Liver (tissue), 9 donors: ENCODE measurements around the gene MYO18B. TPM values are rescaled to one million over a fixed set of nuclear protein-coding genes. Genes with fewer than 3 reads are reported as not detected.

Source experiments
- DNase-seq: peaks from one replicate; pipeline ENCODE4 v3.0.0-alpha.2; 2017; ENCODE audit warnings: low spot score
- H3K27ac ChIP-seq, 2 donors: one replicate each; pipeline ENCODE4 v1.7.0; 2013; ENCODE audit warnings: inconsistent platforms in 2 of 2, low read length in 2 of 2, control low read depth in 1 of 2, low read depth in 1 of 2, mild to moderate bottlenecking in 1 of 2
- H3K27me3 ChIP-seq, 4 donors: one replicate each; pipeline versions ENCODE4 v1.6.1 to v1.7.0; 2013; ENCODE audit warnings: low read length in 3 of 4, inconsistent platforms in 1 of 4, mild to moderate bottlenecking in 1 of 4, moderate library complexity in 1 of 4; ENCODE audit not compliant: control insufficient read depth in 4 of 4, insufficient read depth in 4 of 4
- H3K36me3 ChIP-seq, 4 donors: one replicate each; pipeline versions ENCODE4 v1.6.1 to v1.7.0; 2013; ENCODE audit warnings: low read length in 3 of 4, mild to moderate bottlenecking in 3 of 4, low read depth in 1 of 4, moderate library complexity in 1 of 4; ENCODE audit not compliant: control insufficient read depth in 4 of 4, insufficient read depth in 3 of 4
- H3K4me1 ChIP-seq, 4 donors: one replicate each; pipeline versions ENCODE4 v1.6.1 to v1.7.0; 2013; ENCODE audit warnings: low read length in 3 of 4, mild to moderate bottlenecking in 3 of 4, moderate library complexity in 1 of 4; ENCODE audit not compliant: control insufficient read depth in 4 of 4, insufficient read depth in 4 of 4
- H3K4me3 ChIP-seq, 3 donors: one replicate each; pipeline versions ENCODE4 v1.6.1 to v1.7.0; 2013; ENCODE audit warnings: low read length in 3 of 3, control low read depth in 1 of 3, low read depth in 1 of 3, mild to moderate bottlenecking in 1 of 3
- H3K9ac ChIP-seq, 2 donors: one replicate each; pipeline ENCODE4 v1.7.0; 2013; ENCODE audit warnings: low read length in 2 of 2, mild to moderate bottlenecking in 2 of 2, moderate library complexity in 2 of 2, control low read depth in 1 of 2, low read depth in 1 of 2
- H3K9me3 ChIP-seq, 4 donors: one replicate each; pipeline versions ENCODE4 v1.6.1 to v1.7.0; 2013; ENCODE audit warnings: low read length in 3 of 4; ENCODE audit not compliant: control insufficient read depth in 4 of 4
- ATF3 ChIP-seq: IDR thresholded peaks from 2 replicates; pipeline ENCODE4 v1.6.1; 2016; ENCODE audit warnings: antibody characterized with exemption
- CTCF ChIP-seq: fragments of 150-350 bp; IDR thresholded peaks from 2 replicates; pipeline ENCODE4 v1.5.1; 2017; ENCODE audit warnings: improper control_type of control experiment, low read depth, low read length; ENCODE audit not compliant: missing input control
- EGR1 ChIP-seq, 2 donors: IDR thresholded peaks; 2 replicates each; pipeline ENCODE4 v1.6.1; 2016 to 2018; ENCODE audit warnings: antibody characterized with exemption in 2 of 2, low read depth in 2 of 2
- FOXA1 ChIP-seq: IDR thresholded peaks from 2 replicates; pipeline ENCODE4 v1.6.1; 2016; ENCODE audit warnings: antibody characterized with exemption
- FOXA2 ChIP-seq: IDR thresholded peaks from 2 replicates; pipeline ENCODE4 v1.6.1; 2016; ENCODE audit warnings: antibody characterized with exemption
- HNF4A ChIP-seq, 2 donors: conservative IDR thresholded peaks; 2 replicates each; pipeline ENCODE4 v1.6.1; 2016; ENCODE audit warnings: antibody characterized with exemption in 2 of 2, mild to moderate bottlenecking in 2 of 2
- HNF4G ChIP-seq: IDR thresholded peaks from 2 replicates; pipeline ENCODE4 v1.6.1; 2016; ENCODE audit warnings: antibody characterized with exemption
- JUND ChIP-seq, 2 donors: IDR thresholded peaks; 2 replicates each; pipeline ENCODE4 v1.6.1; 2016; ENCODE audit warnings: antibody characterized with exemption in 2 of 2
- MAX ChIP-seq: IDR thresholded peaks from 2 replicates; pipeline ENCODE4 v1.6.1; 2016; ENCODE audit warnings: antibody characterized with exemption
- NR2F2 ChIP-seq: IDR thresholded peaks from 2 replicates; pipeline ENCODE4 v1.6.1; 2016; ENCODE audit warnings: antibody characterized with exemption
- RAD21 ChIP-seq, 2 donors: IDR thresholded peaks; 2 replicates each; pipeline ENCODE4 v1.6.1; 2016; ENCODE audit warnings: antibody characterized with exemption in 2 of 2, mild to moderate bottlenecking in 2 of 2
- REST ChIP-seq: IDR thresholded peaks from 2 replicates; pipeline ENCODE4 v1.6.1; 2016; ENCODE audit warnings: antibody characterized with exemption, mild to moderate bottlenecking
- RXRA ChIP-seq, 2 donors: IDR thresholded peaks; 2 replicates each; pipeline ENCODE4 v1.6.1; 2017 to 2018; ENCODE audit warnings: antibody characterized with exemption in 2 of 2, mild to moderate bottlenecking in 1 of 2
- SP1 ChIP-seq: IDR thresholded peaks from 2 replicates; pipeline ENCODE4 v1.6.1; 2018; ENCODE audit warnings: antibody characterized with exemption, mild to moderate bottlenecking
- TAF1 ChIP-seq: conservative IDR thresholded peaks from 2 replicates; pipeline ENCODE4 v1.6.1; 2016; ENCODE audit warnings: antibody characterized with exemption, mild to moderate bottlenecking
- YY1 ChIP-seq: IDR thresholded peaks from 2 replicates; pipeline ENCODE4 v1.6.1; 2016; ENCODE audit warnings: antibody characterized with exemption, mild to moderate bottlenecking
- WGBS: extraction: QIAGEN DNeasy Blood & Tissue Kit; methylation state at CpG from one replicate; pipeline ENCODE4 v1.1.7; 2013; 5-methylcytosine and 5-hydroxymethylcytosine counted together
- polyA plus RNA-seq, 2 donors: library from polyadenylated mRNA; stranded (reverse) in 1 of 2; unstranded in 1 of 2; fragments of 200-250 nt in 1 of 2; fragments of >200 nt in 1 of 2; fragmentation: Nextera tagmentation in 1 of 2; extraction: Ambion mirVana in 1 of 2; gene quantifications; one replicate each; pipeline versions ENCODE4 v1.2.1 to v1.2.3, GENCODE V29; 2013 to 2015
- total RNA-seq, 2 donors: library from RNA; depleted of rRNA; stranded (reverse); fragments of >200 nt; gene quantifications; one replicate each; pipeline ENCODE4 v1.2.3, GENCODE V29; 2014
- donor health status: healthy.
- donor health status: healthy.
- donor health status: healthy.
- donor health status: healthy.
- donor health status: healthy.

MYO18B gene
- total and polyA plus RNA-seq, 4 donors = under 0.01 to 4.2 (median 0.02) TPM; not detected in 1

GRCh38 chr22:25970374-25970911 is 228.5 kb downstream of the MYO18B start (continued):
- no peak for TF ChIP-seq CTCF
- TF ChIP-seq SP1 = no peak
- no peak for TF ChIP-seq HNF4A (conservative IDR thresholded peaks at IDR 0.05)
- no peak for TF ChIP-seq NR2F2
- no peak for TF ChIP-seq JUND (IDR thresholded peaks at IDR 0.05)
- no peak for TF ChIP-seq ATF3
- no peak for TF ChIP-seq FOXA1

- H3K36me3 ChIP-seq = no peaks in the 10 kb centered on the region
- no peak for DNase-seq
- no peaks in the 10 kb centered on the region for H3K9me3 ChIP-seq
- no peak overlapping the region for H3K4me3 ChIP-seq
- H3K4me1 ChIP-seq = no peaks in the 10 kb centered on the region
- H3K27ac ChIP-seq = no peak overlapping the region
- peaks cover 0 to 11% (median 4%) of the 10 kb centered on the region in 4 donors for H3K27me3 ChIP-seq
- 67% methylated on average over 9 of the region's 9 CpGs for WGBS
- no peak overlapping the region for H3K9ac ChIP-seq
- TF ChIP-seq HNF4A (conservative IDR thresholded peaks at IDR 0.05) (no peak), JUND (IDR thresholded peaks at IDR 0.05) (no peak), HNF4G (no peak), FOXA1 (no peak), TAF1 (no peak), EGR1 (IDR thresholded peaks at IDR 0.05; ENCODE audit: low read depth in 2 of 2) (no peak), ATF3 (no peak), CTCF (no peak), MAX (no peak)
Observed at GRCh38 chr22:25970999-25971811, 229.2 kb downstream of the MYO18B start.

GRCh38 chr22:25972397-25972796 is 230.4 kb downstream of the MYO18B start:
- TF ChIP-seq RAD21 (IDR thresholded peaks at IDR 0.05) (no peak), YY1 (no peak), RXRA (IDR thresholded peaks at IDR 0.05) (no peak), FOXA2 (no peak), REST (no peak), HNF4G (no peak), ATF3 (no peak), TAF1 (no peak)
- DNase-seq = no peak
- no peaks in the 10 kb centered on the region for H3K4me1 ChIP-seq
- no peak overlapping the region for H3K4me3 ChIP-seq
- no peaks in the 10 kb centered on the region for H3K9me3 ChIP-seq
- H3K9ac ChIP-seq = no peak overlapping the region
- H3K36me3 ChIP-seq = no peaks in the 10 kb centered on the region
- H3K27me3 ChIP-seq = peaks cover 0 to 8% (median 2%) of the 10 kb centered on the region in 4 donors
- no peak overlapping the region for H3K27ac ChIP-seq
- WGBS = 69% methylated on average over 9 of the region's 9 CpGs
